NCI-H2227 (cell line): ENCODE data around the gene TEKT5.
"Not testable (repeated sequence)": the region's sequence is repeated elsewhere in the genome, so short reads cannot be mapped to it uniquely, and the experiment has no call there.

Experiments
- DNase-seq: peaks from one replicate; lab custom pipeline; 2025; ENCODE audit not compliant: unreplicated experiment; lab: John Stamatoyannopoulos, UW

TEKT5 gene

GRCh38 chr16:10694830-10695229 lies at the start of gene TEKT5:
Gene TEKT5, minus strand, starts transcription at chr16:10694930. Its CDS starts 57 bp downstream, at chr16:10694873.
- DNase-seq: no peak

- peak; percentile 97 for DNase-seq
Measured at GRCh38 chr16:10743610-10744369, 49.1 kb upstream of the TEKT5 start, which contains the start of gene NUBP1. Gene NUBP1, plus strand, starts transcription at chr16:10743842. Its CDS starts 22 bp downstream, at chr16:10743864.

GRCh38 chr16:10743227-10743609 lies 48.5 kb upstream of the TEKT5 start:
- DNase-seq: no peak

- DNase-seq: no peak
Measured at GRCh38 chr16:10741844-10742243, 47.1 kb upstream of the TEKT5 start.

- DNase-seq: not testable (repeated sequence)
Measured at GRCh38 chr16:10741249-10741648, 46.5 kb upstream of the TEKT5 start.

GRCh38 chr16:10740845-10741208 lies 46.1 kb upstream of the TEKT5 start:
- DNase-seq: no peak

- DNase-seq: no peak
Measured at GRCh38 chr16:10740000-10740844, 45.5 kb upstream of the TEKT5 start.

- DNase-seq: no peak
Measured at GRCh38 chr16:10738231-10739077, 43.7 kb upstream of the TEKT5 start.

- DNase-seq: peak; percentile 77
Measured at GRCh38 chr16:10737068-10737625, 42.4 kb upstream of the TEKT5 start.

GRCh38 chr16:10731790-10732189 lies 37.1 kb upstream of the TEKT5 start:
- no peak for DNase-seq

GRCh38 chr16:10729104-10730048 lies 34.6 kb upstream of the TEKT5 start:
- no peak for DNase-seq

- DNase-seq: no peak
Measured at GRCh38 chr16:10728003-10728887, 33.5 kb upstream of the TEKT5 start.

- DNase-seq: no peak
Measured at GRCh38 chr16:10708969-10709368, 14.2 kb upstream of the TEKT5 start.

GRCh38 chr16:10699756-10700155 lies 5.0 kb upstream of the TEKT5 start:
- no peak for DNase-seq

GRCh38 chr16:10694306-10694705 lies 424 bp downstream of the TEKT5 start:
- DNase-seq: no peak

- DNase-seq: no peak
Measured at GRCh38 chr16:10693889-10694288, 841 bp downstream of the TEKT5 start.

- no peak for DNase-seq
Measured at GRCh38 chr16:10692470-10692869, 2.3 kb downstream of the TEKT5 start.

- no peak for DNase-seq
Measured at GRCh38 chr16:10688726-10689125, 6.0 kb downstream of the TEKT5 start.

- no peak for DNase-seq
Measured at GRCh38 chr16:10688291-10688690, 6.4 kb downstream of the TEKT5 start.
